ENCODE results near the gene SEC31A. TPM values are rescaled to one million over a fixed set of nuclear protein-coding genes. Genes with fewer than 3 reads are reported as not detected.

SEC31A gene
- polyA plus RNA-seq, 1 experiment, result 451 TPM

DNA sequence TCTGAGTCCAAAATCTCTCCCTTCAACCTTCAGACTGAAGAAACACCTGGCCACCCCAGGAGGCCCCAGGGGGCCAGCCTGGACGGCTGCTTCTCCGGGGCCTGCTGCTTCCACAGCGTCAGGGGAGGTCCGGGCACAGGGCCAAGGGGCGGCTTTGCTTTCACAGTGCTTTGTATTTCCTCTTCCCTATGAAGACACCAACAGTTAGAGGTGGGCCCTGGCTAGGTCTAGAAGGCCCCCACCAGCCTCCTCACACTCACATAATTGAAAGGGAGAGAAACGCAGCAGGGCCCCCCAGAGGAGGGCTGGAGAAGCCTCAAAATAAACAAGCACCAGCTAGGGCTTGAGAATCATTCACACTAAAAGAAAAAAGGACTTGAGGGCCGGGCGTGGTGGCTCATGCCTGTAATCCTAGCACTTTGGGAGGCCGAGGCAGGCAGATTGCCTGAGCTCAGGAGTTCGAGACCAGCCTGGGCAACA, 110.2 kb downstream of the SEC31A start:
- no peaks in the 10 kb centered on the region for H3K36me3 ChIP-seq (ENCODE audit: control insufficient read depth, insufficient read depth, low read length)
- no peaks in the 10 kb centered on the region for H3K27me3 ChIP-seq (ENCODE audit: control insufficient read depth, insufficient read depth, low read length)
- ChIA-PET CTCF (interaction anchor here (1.3 kb wide), 2 partner anchors 23 to 42 kb away, joined by 3 to 4 read pairs; no protein-coding TSS in a partner anchor), POLR2A (no interaction called here)
- TF ChIP-seq, protein P1, sequence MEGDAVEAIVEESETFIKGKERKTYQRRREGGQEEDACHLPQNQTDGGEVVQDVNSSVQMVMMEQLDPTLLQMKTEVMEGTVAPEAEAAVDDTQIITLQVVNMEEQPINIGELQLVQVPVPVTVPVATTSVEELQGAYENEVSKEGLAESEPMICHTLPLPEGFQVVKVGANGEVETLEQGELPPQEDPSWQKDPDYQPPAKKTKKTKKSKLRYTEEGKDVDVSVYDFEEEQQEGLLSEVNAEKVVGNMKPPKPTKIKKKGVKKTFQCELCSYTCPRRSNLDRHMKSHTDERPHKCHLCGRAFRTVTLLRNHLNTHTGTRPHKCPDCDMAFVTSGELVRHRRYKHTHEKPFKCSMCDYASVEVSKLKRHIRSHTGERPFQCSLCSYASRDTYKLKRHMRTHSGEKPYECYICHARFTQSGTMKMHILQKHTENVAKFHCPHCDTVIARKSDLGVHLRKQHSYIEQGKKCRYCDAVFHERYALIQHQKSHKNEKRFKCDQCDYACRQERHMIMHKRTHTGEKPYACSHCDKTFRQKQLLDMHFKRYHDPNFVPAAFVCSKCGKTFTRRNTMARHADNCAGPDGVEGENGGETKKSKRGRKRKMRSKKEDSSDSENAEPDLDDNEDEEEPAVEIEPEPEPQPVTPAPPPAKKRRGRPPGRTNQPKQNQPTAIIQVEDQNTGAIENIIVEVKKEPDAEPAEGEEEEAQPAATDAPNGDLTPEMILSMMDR (IDR thresholded peaks at IDR 0.05; ENCODE audit: insufficient read depth, low read depth, low read length), result no peak
- H3K4me3 ChIP-seq (ENCODE audit: low read depth, low read length), result no peak overlapping the region
- no peak for DNase-seq (ENCODE audit: low read depth)

DNA sequence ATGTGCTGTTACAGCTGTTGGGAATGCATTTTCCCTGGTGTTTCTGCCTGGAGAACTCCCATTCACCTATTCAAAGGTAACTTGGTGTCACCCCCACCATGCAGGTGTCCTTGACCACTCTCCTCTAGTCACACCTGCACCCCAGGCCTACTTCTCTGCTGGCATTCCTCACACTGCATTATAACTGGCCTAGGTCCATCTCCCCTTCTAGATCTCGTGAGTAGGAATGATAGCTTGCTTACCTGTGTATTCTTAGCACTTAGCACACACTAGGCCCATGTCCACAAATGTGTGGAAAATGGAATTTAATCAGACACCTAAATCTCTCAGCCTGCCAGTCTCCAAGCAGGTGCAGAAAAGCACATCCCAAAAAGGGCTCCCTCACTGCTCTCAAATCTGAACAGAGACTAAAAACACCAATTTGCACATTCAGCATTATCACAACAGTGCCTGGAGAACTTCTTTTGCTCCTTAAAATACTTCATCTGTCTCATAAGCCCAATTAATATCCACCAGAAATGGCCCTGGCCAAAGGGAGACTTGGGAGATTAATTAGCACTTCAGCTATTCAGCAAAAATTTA, 110.7 kb downstream of the SEC31A start:
- H3K4me3 ChIP-seq (ENCODE audit: low read depth, low read length), result no peak overlapping the region
- CTCF ChIA-PET, result interaction anchor here (1.3 kb wide), 2 partner anchors 23 to 41 kb away, joined by 3 to 4 read pairs; no protein-coding TSS in a partner anchor
- POLR2A ChIA-PET, result no interaction called here

DNA sequence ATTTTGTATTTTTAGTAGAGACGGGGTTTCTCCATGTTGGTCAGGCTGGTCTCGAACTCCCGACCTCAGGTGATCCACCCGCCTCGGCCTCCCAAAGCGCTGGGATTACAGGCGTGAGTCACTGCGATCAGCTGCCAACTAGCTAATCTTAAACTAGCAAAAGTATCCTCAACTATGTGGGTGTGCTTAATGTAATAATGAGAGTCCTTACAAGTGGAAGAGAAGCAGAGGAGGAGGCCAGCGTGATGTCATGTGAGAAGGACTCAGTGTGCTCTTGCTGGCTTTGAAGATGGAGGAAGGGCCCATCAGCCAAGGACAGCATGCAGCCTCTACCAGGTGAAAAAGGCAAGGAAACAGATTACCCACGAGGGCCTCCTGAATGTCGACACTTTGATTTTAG, 111.9 kb downstream of the SEC31A start:
- POLR2A ChIA-PET, result no interaction called here
- TF ChIP-seq, protein P1 (IDR thresholded peaks at IDR 0.05; ENCODE audit: insufficient read depth, low read depth, low read length), result no peak
- Histone ChIP-seq H3K27me3 (ENCODE audit: control insufficient read depth, insufficient read depth, low read length) (no peaks in the 10 kb centered on the region), H3K4me3 (ENCODE audit: low read depth, low read length) (no peak overlapping the region), H3K36me3 (ENCODE audit: control insufficient read depth, insufficient read depth, low read length) (no peaks in the 10 kb centered on the region)
- CTCF ChIA-PET, result no interaction called here
- no peak for DNase-seq (ENCODE audit: low read depth)

More for the DNA sequence above, 110.7 kb downstream of the SEC31A start:
- H3K36me3 ChIP-seq (ENCODE audit: control insufficient read depth, insufficient read depth, low read length), result no peaks in the 10 kb centered on the region
- TF ChIP-seq, protein P1 (IDR thresholded peaks at IDR 0.05; ENCODE audit: insufficient read depth, low read depth, low read length), result no peak
- no peak for DNase-seq (ENCODE audit: low read depth)
- H3K27me3 ChIP-seq (ENCODE audit: control insufficient read depth, insufficient read depth, low read length), result no peaks in the 10 kb centered on the region

DNA sequence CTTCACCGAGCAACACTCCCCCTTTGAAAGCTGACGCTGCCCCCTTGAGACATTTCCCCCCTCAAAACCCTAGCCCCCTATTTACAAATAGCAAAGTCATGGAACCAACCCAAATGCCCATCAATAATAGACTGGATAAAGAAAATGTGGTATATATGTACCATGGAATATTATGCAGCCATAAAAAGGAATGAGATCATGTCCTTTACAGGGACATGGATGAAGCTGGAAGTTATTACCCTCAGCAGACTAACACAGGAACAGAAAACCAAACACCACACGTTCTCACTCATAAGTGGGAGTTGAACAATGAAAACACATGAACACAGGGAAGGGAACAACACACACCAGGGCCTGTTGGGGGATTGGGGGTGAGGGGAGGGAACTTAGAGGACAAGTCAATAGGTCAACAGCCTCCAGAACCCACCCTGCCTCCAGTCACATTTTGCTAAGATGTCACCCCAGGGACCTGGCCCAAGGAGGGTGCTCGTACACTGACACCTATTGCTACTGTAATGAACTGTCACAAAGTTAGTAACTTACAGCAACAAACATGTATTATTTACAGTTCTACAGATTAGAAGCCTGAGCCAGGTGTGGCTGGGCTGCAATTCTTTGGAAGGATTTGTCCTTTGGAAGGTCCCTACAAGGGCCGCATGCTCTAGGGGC, 113.0 kb downstream of the SEC31A start:
- ChIA-PET POLR2A (no interaction called here), CTCF (interaction anchor here (0.6 to 1.4 kb wide), 2 partner anchors 9 to 11 kb away, joined by 3 read pairs; no protein-coding TSS in a partner anchor)
- H3K4me3 ChIP-seq (ENCODE audit: low read depth, low read length), result no peak overlapping the region
- no peaks in the 10 kb centered on the region for H3K27me3 ChIP-seq (ENCODE audit: control insufficient read depth, insufficient read depth, low read length)
- no peak for DNase-seq (ENCODE audit: low read depth)
- H3K36me3 ChIP-seq (ENCODE audit: control insufficient read depth, insufficient read depth, low read length), result no peaks in the 10 kb centered on the region
- TF ChIP-seq, protein P1 (IDR thresholded peaks at IDR 0.05; ENCODE audit: insufficient read depth, low read depth, low read length), result no peak

DNA sequence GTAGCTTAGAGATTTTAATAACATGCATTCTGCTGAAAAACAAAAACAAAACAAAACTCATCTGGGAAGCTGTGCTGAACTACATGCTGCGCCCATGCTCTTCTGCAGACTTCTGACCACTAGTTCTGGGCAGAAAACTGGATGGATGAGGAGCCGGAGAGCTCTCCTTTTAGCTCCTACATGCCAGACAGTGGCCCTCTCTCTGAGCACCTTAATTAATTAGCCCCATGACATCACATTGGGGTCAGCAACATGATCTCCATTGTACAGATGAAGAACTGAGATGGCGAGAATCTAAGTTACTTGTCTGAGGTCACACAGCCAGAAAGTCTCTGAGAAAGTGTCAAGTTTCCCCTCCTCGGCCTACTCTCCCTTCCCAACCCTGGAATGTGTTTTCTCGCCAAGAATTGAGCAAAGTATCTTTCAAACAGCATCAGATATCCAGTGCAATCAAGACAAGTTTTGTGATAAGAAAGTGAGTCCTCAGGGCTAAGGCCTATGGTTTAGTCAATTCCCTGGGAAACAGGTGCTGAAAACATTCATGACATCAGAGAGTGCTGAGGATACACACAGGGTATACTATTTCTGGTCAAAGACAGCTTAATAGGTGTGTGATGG, 113.9 kb downstream of the SEC31A start:
- Histone ChIP-seq H3K27me3 (ENCODE audit: control insufficient read depth, insufficient read depth, low read length) (no peaks in the 10 kb centered on the region), H3K36me3 (ENCODE audit: control insufficient read depth, insufficient read depth, low read length) (no peaks in the 10 kb centered on the region), H3K4me3 (ENCODE audit: low read depth, low read length) (no peak overlapping the region)
- no peak for DNase-seq (ENCODE audit: low read depth)
- CTCF ChIA-PET, result interaction anchor here (0.6 to 1.4 kb wide), 2 partner anchors 9 to 12 kb away, joined by 3 read pairs; no protein-coding TSS in a partner anchor
- TF ChIP-seq, protein P1 (IDR thresholded peaks at IDR 0.05; ENCODE audit: insufficient read depth, low read depth, low read length), result no peak
- POLR2A ChIA-PET, result no interaction called here
